ENCODE results near the gene SAE1. TPM values are rescaled to one million over a fixed set of nuclear protein-coding genes. Genes with fewer than 3 reads are reported as not detected.

The SAE1 gene
- total and polyA plus RNA-seq, 2 of the 4 experiments (the other 2 are of a cell fraction): 165 to 184 TPM

- ChIA-PET POLR2A (ENCODE audit: unreplicated experiment) (no interaction called here), CTCF (interaction anchor here (0.6 kb wide), 1 partner anchor 36 kb away, joined by 4 read pairs; no protein-coding TSS in a partner anchor)
- intact Hi-C loops (cut with micrococcal nuclease): no loop called here
- Histone ChIP-seq H2BK5ac (ENCODE audit: low read depth, low read length, poor library complexity, severe bottlenecking) (no peak overlapping the region), H3K9me3 (ENCODE audit: control insufficient read depth, insufficient read depth, low read length) (no peaks in the 10 kb centered on the region), H3K9me1 (ENCODE audit: insufficient read depth, low read length) (peaks cover 3% of the 10 kb centered on the region; the same call in 1 of the 2 replicates), H3K27me3 (ENCODE audit: control insufficient read depth, insufficient read depth, low read length) (no peaks in the 10 kb centered on the region), H4K5ac (ENCODE audit: low read depth, low read length) (no peak overlapping the region), H3K56ac (ENCODE audit: extremely low read depth, insufficient read depth, low read length) (no peak overlapping the region), H3K18ac (ENCODE audit: low read depth, low read length) (no peak overlapping the region), H2BK120ac (ENCODE audit: low read depth, low read length) (no peak overlapping the region), H2AFZ (replicated peaks; ENCODE audit: low read length, poor library complexity) (no peak overlapping the region), H3K4ac (ENCODE audit: low read depth, low read length) (no peak overlapping the region), H2AK9ac (replicated peaks; ENCODE audit: low read depth, low read length, poor library complexity) (no peak overlapping the region), H4K8ac (ENCODE audit: low read depth in 2 of 2, low read length in 2 of 2) (no peak overlapping the region), H3K23ac (ENCODE audit: low read depth, low read length) (no peak overlapping the region), H3K79me1 (ENCODE audit: low read depth in 1 of 2, low read length in 2 of 2) (peaks cover 13 to 25% of the 10 kb centered on the region in 2 experiments), H3K4me3 (ENCODE audit: insufficient read depth, low read depth, low read length) (no peak overlapping the region), H3K36me3 (ENCODE audit: control insufficient read depth, insufficient read depth, low read length) (peaks cover 50% of the 10 kb centered on the region), H3K4me2 (ENCODE audit: low read depth, low read length) (no peak overlapping the region), H3K27ac (ENCODE audit: insufficient read depth, low read length) (no peak overlapping the region), H2BK15ac (ENCODE audit: low read depth, low read length) (no peak overlapping the region), H4K20me1 (ENCODE audit: insufficient read depth, low read length) (peaks cover 12% of the 10 kb centered on the region), H3K9ac (ENCODE audit: low read depth, low read length) (no peak overlapping the region), H3K4me1 (ENCODE audit: control insufficient read depth, insufficient read depth, low read length) (peaks cover 3% of the 10 kb centered on the region), H2AK5ac (ENCODE audit: low read depth, low read length) (no peak overlapping the region), H4K91ac (ENCODE audit: insufficient read depth, low read depth, low read length) (no peak overlapping the region), H3K14ac (replicated peaks; ENCODE audit: low read depth, low read length) (no peak overlapping the region), H2BK20ac (ENCODE audit: low read depth, low read length) (no peak overlapping the region)
- ATAC-seq (ENCODE audit: low read depth): no peak
- BruUV-seq (replicated peaks): no TSS peak
- no peak for TF ChIP-seq RAD21 (IDR thresholded peaks at IDR 0.05; ENCODE audit: low read length)
- no peak for TF ChIP-seq MAZ (IDR thresholded peaks at IDR 0.05; ENCODE audit: borderline replicate concordance, low read depth, low read length)
- TF ChIP-seq BHLHE40 (IDR thresholded peaks at IDR 0.05; ENCODE audit: low read depth, low read length): no peak
- TF ChIP-seq USF2 (IDR thresholded peaks at IDR 0.05; ENCODE audit: low read depth, low read length): no peak
- no peak for TF ChIP-seq SMC3 (IDR thresholded peaks at IDR 0.05; ENCODE audit: low read depth, low read length)
- no peak for TF ChIP-seq FOS (IDR thresholded peaks at IDR 0.05; ENCODE audit: low read depth, low read length)
- TF ChIP-seq RCOR1 (IDR thresholded peaks at IDR 0.05; ENCODE audit: insufficient replicate concordance, low read length): no peak
- no peak for TF ChIP-seq RFX5 (IDR thresholded peaks at IDR 0.05; ENCODE audit: low read depth, low read length)
- 100% methylated on average over 1 of the region's 5 CpGs; no CpG with 5 or more reads in 1 of the 2 experiments for WGBS, 2 experiments (ENCODE audit: extremely low coverage in 2 of 2, insufficient read length in 1 of 2)
- dilution Hi-C loops (cut with HindIII; ENCODE audit: low sequenced_read_pairs, unreplicated experiment): no loop called here
- no peak for DNase-seq
- in situ Hi-C loops (cut with MboI; ENCODE audit: low sequenced_read_pairs): loop anchor here (5.0 kb wide), 1 partner anchor 45 kb away; no protein-coding TSS in a partner anchor
Observed at GRCh38 chr19:47082493-47082892, 48.1 kb upstream of the SAE1 start.

Data from IMR-90 (cell line).